Activated naive CD4-positive, alpha-beta T cell treated with Interleukin-2 at 50 U/mL for 16 hours (primary cell): ENCODE measurements around the gene PXDN.
"Not testable (repeated sequence)": the region's sequence is repeated elsewhere in the genome, so short reads cannot be mapped to it uniquely, and the experiment has no call there.

Experiments
- DNase-seq: peaks from one replicate; pipeline ENCODE4 v3.0.0-alpha.2; 2020

PXDN gene

DNA sequence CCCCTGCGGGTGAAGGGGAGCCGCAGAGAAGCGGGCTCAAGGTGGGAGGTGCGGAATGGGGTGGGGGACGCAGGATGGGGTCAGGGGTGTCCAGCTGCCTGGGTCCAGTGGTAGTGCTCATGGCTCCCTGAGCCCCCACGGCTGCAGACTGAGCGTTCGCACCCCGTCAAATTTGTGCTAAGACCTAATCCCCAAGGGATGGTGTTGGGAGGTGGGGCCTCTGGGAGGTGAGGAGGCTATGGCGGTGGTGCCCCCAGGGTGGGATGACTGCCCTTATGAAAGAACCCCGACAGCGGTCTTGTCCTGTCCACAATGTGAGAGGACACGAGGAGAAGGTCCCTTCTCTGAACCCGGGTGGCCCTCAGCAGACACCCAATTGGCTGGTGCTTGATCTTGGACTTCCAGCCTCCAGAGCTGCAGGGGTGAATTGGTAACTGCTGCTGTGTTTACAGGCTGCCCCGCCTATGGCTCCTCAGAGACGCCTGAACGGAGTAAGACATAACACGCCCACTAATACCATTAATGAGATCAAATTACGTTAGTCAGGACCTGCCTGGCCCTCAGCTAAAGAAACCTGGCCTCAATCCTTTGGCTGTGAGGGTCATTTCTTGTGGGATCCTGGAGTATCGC lies 42.6 kb downstream of the PXDN start:
- DNase-seq, result no peak

DNA sequence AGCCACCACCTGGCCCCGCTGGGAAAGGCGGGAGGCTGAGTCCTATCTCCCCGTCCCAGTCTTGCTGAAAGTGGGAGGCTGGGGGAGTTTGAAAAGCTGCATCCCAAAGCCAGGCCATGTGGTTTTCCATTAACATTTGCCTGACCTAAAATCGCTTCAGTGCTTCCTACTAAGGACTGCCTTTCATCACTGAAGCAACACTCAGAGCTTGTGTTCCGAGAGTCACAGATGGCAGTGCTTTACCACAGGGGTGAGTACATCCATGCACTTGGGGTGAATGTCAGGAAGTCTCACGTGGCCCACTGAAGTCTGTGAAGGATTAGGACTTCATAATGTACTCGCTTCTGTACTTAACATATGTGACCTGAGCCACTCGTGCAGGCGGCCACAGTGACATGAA lies 43.3 kb downstream of the PXDN start:
- DNase-seq, result no peak

DNA sequence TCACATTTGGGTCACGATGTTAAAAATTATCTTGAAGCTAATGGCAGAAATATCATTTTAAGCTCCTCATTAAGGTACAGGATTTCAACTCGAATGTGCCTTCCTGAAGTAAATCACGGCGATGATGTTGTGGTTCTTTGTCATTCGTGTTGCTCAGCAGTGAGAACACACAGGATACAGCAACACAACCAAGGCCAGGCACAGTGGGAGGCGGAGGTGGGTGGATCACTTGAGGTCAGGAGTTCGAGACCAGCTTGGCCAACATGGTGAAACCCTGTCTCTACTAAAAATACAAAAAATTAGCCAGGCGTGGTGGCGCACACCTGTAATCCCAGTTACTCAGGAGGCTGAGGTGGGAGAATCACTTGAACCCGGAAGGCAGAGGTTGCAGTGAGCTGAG lies 43.9 kb downstream of the PXDN start:
- not testable (repeated sequence) for DNase-seq

DNA sequence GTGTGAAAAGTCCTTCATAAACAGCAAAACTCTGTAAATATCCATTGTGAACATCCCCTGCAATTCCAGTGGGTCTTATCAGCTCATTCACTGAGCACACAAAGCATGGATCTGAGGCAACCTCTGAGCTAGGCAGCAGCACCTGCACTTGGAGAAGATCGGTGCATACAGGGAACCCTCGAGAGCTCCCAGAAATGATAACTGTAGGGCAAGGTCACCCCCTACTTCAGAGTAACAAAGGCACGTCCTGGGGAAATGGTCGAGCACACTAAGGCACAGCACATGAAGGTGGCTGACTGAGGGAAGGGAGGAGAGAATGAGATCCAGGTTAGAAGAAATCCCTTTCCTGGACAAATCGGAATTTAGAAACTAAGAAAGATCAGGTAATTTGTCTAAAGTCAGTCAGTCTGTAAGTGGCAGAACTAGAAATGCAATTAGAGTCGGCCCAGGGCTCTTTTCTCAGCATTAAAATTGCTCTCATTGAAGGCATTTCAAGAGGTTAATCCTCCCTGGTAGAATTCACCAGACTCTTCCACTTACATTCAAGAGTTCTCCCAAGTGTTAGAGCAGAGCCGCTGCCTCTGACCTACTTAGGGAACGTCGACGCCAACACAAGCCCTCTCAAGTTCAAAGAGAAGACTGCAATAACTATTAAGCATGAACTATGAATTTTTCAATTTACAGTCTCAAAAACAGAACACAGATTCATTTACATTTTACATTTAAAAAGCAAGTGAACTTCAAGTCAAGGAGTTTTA lies 45.9 kb downstream of the PXDN start:
- no peak for DNase-seq

DNA sequence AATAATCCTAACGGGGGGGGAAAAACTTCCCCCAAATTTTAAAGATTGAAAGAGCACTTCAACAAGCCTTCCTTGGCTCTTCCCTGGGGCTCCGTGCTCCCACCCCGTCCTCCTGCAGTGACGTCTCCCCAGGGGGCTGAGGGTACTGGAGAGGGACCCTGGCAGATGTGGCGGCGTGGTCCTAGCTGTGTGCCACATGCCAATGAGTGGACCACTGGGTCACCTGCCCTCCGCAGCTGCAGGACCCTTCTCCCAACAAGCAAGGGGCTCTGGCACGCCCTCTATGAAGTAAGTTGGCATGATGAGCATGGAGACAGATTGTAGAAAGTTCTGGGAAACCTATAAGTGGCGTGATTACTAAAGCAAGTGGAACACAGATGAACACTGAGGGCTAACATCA lies 46.7 kb downstream of the PXDN start:
- no peak for DNase-seq

DNA sequence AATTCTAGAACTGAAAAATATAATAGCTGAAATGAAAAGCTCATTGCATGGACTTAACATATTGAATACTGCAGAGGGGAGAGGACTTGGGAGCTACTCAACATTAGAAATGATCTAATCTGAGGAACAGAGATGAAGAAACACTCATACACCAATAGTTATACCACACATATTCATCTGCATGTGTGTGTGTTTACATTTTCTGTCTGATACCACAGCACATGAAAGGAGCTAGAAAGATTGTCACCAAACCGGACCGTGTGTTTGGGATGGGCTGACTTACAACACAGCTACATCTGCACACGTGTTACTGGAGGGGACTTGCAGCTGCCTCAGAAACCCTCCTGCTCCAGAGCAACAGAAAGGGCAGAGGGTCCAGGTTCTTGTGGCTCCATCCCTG lies 47.8 kb downstream of the PXDN start:
- no peak for DNase-seq

DNA sequence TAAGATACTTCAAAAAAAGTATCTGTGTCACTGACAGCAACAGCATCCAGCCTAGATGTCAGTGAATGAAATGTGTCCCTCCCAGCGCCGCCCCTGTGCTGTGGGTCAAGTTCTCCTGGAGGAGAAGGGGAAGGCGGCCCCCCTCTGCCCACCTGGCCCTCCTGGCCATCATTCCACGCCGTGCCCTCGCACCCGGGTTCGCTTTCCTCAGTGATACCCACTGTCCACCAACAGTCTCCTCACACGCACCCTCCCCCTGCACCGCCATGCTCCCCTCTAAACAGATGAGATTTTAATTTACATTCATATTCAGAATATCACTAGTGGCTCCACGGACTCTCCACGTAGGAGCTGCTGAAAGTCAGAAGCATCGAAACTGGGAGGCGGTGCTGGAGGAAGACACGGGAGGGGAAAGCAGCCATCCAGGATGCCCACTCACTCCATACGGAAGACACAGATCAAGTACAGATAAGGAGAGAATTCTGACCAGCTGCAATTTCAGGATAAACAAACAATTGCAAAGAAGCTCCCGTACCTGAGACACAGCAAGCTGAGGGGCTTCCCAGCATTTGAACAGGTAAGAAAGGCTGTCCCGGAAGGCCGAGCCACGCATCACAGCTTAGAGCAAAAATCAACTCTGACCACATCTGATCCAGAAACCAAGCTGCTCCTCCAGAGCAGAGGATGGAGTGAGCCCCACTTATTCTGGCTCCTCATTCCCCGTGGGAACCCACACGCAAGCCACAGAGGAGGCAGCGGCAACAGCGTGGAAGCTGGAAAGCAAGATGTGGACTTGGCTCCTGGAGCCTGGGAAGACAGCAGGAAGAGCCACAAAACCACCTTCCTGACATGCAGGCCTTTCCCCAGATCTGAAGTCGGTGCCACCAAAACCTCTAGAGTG lies 49.7 kb downstream of the PXDN start:
- DNase-seq, result no peak

DNA sequence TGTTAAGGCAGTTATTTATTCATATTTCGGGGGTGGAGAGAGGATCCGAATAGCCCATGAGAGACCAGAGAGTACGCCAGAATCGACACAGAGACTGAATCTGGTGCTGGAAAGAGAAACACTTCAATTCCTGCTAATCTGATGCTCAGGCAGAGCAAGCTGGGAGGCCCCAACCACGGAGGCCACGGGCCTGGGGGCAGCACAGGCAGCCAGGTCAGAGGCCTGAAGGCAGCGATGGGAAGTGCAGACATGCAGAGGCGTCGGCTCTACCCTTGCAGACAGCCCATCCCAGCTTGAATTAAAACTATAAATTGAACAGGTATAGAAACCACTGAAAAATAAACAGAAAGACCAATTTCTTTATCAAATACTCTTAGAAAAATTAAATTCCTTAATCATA lies 50.6 kb downstream of the PXDN start:
- no peak for DNase-seq

DNA sequence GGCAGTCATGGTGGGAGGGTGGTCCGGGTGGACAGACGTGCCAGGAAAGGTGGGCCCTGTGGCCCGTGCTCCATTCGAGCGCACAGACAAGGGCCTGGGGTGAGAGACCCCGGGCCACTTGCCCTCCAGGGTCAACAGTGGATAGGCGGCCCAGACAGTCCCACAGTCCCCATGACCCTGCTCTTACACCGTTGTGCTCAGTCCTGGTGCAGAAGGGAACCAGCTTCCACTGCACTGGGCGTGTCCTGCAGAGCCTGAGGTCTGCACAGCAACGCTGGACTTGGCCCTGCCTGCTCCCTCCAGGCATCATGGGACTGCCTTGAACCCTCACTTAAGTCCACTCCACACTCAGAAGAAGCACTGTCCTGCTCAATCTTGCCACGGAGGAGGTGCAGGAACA lies 52.0 kb downstream of the PXDN start:
- no peak for DNase-seq

DNA sequence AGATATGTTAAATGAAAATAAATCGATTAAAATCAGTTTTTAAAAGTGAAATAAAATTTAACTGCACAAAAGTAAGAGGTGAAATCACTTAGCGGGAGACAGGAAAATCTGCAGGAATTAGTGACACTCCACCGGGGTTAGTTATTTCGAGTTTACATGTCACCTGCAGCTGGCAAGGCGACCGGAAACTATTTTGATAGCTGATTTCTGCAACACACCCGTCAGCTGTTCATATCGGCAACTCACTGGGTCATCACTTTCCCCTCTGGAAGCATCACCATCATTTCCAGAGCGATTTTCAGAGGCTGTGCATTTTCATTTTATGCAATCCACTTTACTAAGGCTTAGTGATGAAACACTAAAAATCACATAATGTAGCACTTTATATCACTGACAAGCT lies 52.9 kb downstream of the PXDN start:
- no peak for DNase-seq

DNA sequence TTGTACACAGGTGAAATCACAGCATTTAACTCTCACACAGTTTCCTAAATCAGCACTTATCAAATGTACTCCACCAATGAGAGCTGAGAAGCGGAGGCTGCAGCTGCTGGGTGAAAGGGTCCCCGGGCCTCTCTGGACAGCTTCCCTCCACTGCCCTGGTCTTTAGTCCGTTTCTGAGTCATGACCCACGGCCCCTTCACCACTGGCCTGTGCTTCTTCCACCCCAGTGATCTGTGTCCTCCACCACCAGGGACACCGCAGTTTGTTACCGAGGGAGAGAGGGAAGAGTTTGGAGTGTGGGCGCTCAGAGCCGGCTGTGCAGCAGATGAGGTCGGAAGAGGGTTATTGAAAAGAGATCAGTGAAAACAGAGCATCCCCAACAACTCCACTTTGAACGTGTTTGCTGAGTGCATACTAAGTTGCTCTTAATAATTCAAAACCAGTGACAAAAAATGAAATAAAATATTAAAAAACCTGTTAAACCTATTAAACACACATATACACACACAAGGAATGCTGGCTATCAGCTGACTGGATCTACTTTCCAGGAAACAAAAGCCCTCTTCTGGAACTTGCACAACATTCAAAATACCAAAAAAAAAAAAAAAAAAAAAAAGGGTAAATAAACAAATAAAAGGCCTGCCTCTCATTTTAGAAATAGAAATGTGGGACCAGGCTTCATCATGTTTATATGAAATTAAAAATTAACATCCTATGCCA lies 54.1 kb downstream of the PXDN start:
- no peak for DNase-seq

DNA sequence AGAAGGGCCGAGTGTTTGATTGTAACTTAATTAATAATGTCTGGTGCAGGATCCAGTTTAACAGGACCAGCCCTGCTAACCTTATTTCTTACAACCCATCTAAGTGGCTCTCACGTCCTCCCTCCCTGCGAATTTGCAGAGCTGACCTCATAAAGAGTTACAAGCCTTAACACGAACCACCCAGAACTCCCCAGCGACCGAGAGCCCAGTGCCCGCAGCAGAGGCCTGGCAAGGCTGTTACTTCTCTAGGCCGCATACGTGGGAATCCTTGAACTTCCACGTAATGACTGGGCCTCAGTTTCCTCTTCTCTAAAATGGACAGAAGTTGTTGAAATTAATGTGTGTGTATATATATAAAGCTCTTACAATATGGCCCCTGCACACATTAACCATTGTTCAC lies 55.5 kb downstream of the PXDN start:
- no peak for DNase-seq

DNA sequence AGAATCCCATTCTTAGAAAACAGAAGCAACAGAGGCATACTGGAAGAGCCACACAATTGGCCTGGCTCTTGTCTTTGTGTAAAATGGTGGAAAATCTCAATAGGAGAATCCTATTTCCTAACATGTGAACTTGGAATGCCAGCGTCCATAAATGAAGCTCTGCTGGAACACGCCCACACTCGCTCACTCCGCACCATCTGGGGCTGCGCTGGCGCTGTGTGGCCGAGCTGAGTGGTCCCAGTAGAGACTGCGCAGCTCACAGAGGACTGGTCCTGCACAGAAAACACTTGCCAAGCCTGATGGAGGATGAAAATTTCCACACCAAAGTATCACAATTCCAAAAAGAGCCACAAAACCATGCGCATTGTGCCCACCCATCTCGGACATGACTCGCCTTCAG lies 56.2 kb downstream of the PXDN start:
- no peak for DNase-seq

DNA sequence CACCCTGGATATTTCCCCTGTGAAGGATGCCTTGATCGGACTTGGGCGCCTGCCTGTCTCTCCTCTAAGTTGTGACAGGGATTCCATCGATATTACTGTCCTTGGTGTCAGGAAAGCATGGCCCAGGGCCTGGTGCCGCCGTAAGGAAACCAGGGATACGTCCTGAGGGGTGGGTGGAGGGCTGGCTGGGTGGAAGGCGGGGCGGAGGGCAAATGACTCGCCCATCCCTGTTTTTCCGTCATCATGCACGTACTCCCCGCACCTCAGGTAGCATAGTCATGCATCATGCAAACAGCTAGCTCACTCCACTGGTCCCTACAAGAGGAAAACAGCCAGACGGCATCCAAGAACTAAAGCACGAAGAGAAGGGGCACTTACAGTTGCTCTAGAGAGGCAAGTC lies 57.1 kb downstream of the PXDN start:
- no peak for DNase-seq

DNA sequence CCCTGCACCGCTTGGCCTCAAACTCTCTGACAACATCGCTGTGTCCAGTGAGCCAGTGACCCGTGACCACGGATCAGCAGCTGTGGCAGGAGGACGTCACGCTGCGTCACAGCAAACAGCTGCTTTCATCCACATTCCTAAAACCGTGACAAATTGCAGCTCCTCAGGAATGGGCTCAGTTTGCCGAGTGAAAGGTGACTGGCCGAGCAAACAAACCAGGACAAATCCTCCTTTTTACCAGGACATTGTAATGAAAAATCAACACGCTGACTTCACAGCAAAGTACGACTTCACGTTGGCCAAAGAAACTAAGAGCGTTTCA lies 57.6 kb downstream of the PXDN start:
- DNase-seq, result no peak

DNA sequence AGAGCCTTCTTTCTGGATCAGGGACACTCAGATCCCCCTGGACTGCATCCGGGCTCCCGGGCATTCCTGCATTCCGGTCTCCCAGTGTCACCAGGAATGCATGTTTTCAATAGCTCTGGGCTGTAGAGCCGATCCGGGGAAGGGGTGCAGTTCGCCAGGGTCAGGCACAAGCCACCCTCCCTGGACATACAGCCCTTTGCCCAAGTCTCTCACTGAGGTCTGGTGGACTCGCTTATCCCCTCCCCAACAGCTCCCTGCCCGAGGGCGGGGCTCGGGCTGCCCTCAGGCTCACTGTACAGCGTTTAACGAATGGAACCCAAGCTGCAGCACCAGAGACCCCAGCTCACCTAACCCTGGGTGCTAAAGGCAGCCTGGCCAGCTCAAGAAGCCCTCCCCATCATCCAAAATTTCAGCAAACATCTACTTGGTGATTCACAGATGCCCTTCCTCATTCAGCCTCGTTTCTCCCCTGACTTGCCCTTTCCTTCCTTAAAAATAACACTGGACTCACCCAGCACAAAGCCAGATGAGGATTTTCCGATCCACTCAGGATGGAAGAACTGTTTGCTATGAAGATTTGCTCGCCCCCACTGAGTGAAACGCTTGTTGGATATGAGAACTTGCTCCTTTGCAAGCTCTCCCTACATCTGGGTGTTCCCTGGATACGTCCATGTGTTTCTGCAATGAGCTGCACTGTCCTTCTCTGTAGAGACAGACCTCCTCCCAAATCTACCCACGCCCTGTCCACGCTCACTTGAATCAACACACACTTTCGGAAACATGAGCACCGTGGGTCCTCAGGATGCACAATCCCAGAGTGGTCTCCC lies 58.1 kb downstream of the PXDN start:
- no peak for DNase-seq

DNA sequence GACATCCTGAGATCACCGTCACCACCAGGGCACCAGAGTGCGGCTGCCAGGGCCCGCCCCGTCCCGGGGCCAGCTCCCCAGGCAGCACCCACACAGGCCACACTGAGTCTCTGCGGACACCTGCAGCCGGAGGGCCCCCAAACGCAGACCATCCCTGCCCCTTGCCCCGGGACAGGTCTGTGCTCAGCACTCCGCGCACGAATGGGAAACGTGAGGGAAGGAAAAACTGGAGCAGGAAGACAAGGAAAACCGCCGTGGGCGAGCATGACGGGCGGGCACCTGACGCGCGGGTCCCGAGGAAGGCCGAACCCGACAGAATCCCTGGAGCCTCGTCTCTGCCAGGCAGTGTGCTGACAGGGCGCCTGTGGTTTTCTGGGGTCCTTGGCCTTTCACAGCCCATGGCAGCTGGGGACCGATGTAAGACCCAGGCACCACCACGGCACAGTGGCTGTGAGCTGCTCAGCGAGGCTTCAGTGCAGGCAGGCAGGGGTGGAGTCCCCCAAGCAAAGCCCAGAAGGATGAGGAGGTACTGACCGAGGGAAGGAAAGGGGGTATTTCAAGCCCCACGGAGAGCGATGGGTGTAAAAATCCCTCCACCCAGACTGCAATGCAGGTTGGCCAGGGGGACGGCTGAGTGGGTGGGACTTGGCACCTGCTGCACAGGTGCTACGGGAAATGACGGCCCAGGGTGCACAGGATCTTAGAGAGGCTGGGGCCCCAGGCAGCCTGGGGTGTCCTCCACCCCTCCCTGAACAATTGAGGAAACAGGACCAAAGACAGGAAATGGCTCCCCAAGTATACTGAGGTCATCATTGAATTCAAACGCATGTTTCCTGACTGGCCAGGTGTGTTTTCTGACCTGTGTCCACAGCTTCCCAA lies 59.0 kb downstream of the PXDN start:
- no peak for DNase-seq

DNA sequence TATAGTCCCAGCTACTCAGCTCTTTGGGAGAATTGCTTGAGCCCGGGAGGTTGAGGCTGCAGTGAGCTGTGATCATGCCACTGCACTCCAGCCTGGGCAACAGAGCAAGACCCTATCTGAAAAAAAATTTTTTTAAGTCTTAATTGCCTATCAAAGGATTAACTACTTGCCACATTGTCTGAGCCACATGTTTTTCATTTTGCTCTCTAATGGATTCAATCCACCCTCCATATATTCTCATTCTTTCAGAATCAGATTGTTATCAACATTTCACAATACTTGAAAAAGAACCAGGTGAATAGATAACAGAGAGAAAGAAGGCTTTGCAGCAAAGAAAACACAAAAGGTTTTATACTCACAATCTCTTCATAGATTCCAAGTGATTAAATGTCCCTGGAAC lies 61.0 kb downstream of the PXDN start:
- DNase-seq, result no peak

DNA sequence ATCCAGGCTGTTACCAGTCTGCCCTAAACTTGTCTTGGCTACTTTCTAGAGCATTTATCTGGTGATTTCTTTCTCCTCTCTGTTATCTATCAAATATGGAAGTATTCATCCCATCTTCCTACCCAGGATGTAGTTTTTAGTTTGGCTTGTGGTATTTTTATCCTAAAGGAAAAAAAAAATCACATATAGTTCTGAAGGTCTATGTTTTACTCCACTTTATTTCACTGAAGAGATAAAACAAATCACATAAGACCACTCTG lies 62.2 kb downstream of the PXDN start:
- DNase-seq, result no peak

DNA sequence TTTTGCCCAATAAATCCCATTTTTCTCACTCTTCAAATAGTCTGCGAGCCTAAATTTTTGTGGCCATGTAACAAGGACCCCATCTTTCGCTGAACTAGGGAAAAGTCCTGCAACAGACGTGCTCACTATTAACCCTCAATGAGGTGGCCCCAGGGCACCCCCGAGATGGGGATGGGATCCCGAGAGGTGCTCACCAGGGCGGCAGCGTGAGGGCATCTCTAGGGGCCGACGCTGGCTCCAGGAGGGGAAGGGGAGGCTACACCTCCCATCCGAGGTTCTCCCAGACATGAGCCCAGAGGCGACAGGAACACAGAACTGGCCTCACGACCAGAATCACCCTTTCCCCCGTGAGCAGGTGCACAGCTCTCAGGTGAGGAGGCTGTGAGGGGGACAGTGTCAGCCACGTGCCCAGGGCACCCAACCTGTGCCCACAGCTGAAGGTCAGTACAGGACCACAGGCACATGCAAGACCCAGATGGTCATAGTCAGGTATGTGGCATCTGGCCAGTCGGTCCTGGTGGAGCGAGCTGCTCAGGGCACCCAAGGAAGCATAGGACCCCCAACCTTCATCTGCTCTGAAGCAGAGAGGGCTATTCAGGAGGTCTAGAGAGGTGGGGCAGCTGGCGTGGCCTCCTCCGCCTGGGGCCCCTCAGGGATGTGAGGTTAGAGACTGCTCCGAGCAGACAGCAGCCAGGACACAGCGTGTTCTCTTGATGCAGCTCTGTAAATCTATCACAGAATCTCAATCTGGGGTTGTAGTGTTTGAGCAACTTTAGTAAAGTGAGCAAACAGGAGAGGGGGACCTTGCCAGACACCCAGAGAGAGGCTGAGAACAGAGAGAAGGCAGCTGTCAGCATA lies 62.8 kb downstream of the PXDN start:
- no peak for DNase-seq

DNA sequence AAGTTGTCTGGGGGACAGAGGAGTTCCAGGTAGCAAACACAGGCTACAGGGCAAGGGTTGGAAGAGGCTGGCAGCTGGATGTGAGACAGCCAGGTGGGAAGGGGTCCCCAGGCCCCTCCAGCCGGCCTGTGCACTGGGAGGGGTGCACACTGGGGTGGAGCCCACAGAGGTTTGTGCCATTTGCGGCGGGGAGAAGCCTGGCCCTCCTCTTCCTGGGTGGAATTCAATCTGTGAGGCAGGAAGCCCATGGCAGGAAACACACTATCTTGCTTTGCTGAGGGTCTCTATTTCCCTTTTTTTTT lies 63.3 kb downstream of the PXDN start:
- DNase-seq, result no peak
